ENCODE results near the gene PTPRE.

Gene PTPRE

GRCh38 chr10:128102480-128103228, 195.8 kb downstream of the PTPRE start:
- DNase-seq = no peak

GRCh38 chr10:128103229-128103714, 196.4 kb downstream of the PTPRE start:
- no peak for DNase-seq

GRCh38 chr10:128105383-128105782, 198.5 kb downstream of the PTPRE start:
- no peak for DNase-seq

- DNase-seq = no peak
These were observed 202.8 kb downstream of the PTPRE start for GRCh38 chr10:128109707-128110106.

GRCh38 chr10:128110339-128110738, 203.4 kb downstream of the PTPRE start:
- DNase-seq = no peak

GRCh38 chr10:128111696-128112095, 204.8 kb downstream of the PTPRE start:
- DNase-seq = no peak

- no peak for DNase-seq
These were observed 206.1 kb downstream of the PTPRE start for GRCh38 chr10:128113026-128113425.

GRCh38 chr10:128114901-128115300, 208.0 kb downstream of the PTPRE start:
- DNase-seq = no peak

GRCh38 chr10:128115356-128115755, 208.5 kb downstream of the PTPRE start:
- DNase-seq = no peak

GRCh38 chr10:128116187-128116586, 209.3 kb downstream of the PTPRE start:
- no peak for DNase-seq

GRCh38 chr10:128116851-128117615, 210.1 kb downstream of the PTPRE start:
- DNase-seq = no peak

GRCh38 chr10:128121750-128122412, 215.0 kb downstream of the PTPRE start:
- DNase-seq = no peak

- DNase-seq = no peak
These were observed 216.0 kb downstream of the PTPRE start for GRCh38 chr10:128122931-128123330.

- DNase-seq = no peak
These were observed 216.9 kb downstream of the PTPRE start for GRCh38 chr10:128123846-128124245.

- peak; percentile 31 for DNase-seq
These were observed 218.0 kb downstream of the PTPRE start for GRCh38 chr10:128124813-128125403.

- DNase-seq = peak; percentile 29
These were observed 218.6 kb downstream of the PTPRE start for GRCh38 chr10:128125416-128125943.

GRCh38 chr10:128125944-128126764, 219.3 kb downstream of the PTPRE start, which contains the start of gene MKI67:
TSS of gene MKI67 (minus strand) at chr10:128126423. CDS start at chr10:128125667, 756 bp downstream.
- peak; percentile 98 for DNase-seq

GRCh38 chr10:128128582-128128981, 221.7 kb downstream of the PTPRE start:
- DNase-seq = no peak

GRCh38 chr10:128130051-128130450, 223.1 kb downstream of the PTPRE start:
- DNase-seq = no peak
